ACC112 (cell line): ENCODE results near the gene PDE12.
"Not testable (repeated sequence)": the region's sequence is repeated elsewhere in the genome, so short reads cannot be mapped to it uniquely, and the experiment has no call there.

Experiments
- H2AFZ ChIP-seq: fragments of 200-600 bp; sonication (generic); one replicate; pipeline ENCODE4 v1.6.0; 2017; ENCODE audit warnings: antibody characterized with exemption, low read length; ENCODE audit not compliant: unreplicated experiment
- H3K27ac ChIP-seq: fragments of 200-600 bp; sonication (generic); 2 replicates; pipeline ENCODE4 v1.5.1; 2014; ENCODE audit warnings: low read depth, mild to moderate bottlenecking, antibody characterized with exemption, low read length, moderate library complexity
- H3K27me3 ChIP-seq: fragments of 200-600 bp; sonication (generic); 2 replicates; pipeline ENCODE4 v1.6.1; 2014; ENCODE audit warnings: mild to moderate bottlenecking, antibody characterized with exemption, low read length, moderate library complexity, mixed read lengths; ENCODE audit not compliant: insufficient read depth
- H3K36me3 ChIP-seq: fragments of 200-600 bp; sonication (generic); 2 replicates; pipeline ENCODE4 v1.6.1; 2016; ENCODE audit warnings: mild to moderate bottlenecking, antibody characterized with exemption, low read length, moderate library complexity, mixed read lengths; ENCODE audit not compliant: insufficient read depth
- H3K4me1 ChIP-seq: fragments of 200-600 bp; sonication (generic); one replicate; pipeline ENCODE4 v1.6.1; 2016; ENCODE audit warnings: low read length, mixed read lengths; ENCODE audit not compliant: insufficient read depth, unreplicated experiment, control insufficient read depth
- H3K4me3 ChIP-seq: fragments of 200-600 bp; sonication (generic); 2 replicates; pipeline ENCODE4 v1.5.1; 2014; ENCODE audit warnings: mild to moderate bottlenecking, low read depth, low read length
- H3K79me2 ChIP-seq: fragments of 200-600 bp; sonication (generic); one replicate; pipeline ENCODE4 v1.6.0; 2016; ENCODE audit warnings: low read length; ENCODE audit not compliant: control insufficient read depth, unreplicated experiment, insufficient read depth

Gene PDE12

DNA sequence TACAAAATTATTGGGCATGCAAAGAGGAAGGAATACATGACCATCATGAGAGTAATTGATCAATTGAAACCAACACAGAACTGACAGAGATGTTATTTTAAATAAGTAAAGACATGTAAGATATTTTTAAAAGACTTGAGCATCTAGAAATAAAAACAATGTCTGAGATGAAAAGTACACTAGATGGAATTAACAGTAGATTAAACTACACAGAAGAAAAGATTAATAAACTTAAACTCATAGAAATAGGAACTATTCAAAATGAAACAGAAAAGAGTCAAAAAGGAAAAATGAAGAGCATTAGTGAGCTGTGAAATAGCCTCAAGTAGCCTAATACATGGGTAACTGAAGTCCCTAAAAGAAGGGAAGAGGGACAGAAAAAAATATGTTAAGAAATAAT, 49.6 kb downstream of the PDE12 start:
- Histone ChIP-seq H3K4me3 (no peak overlapping the region), H3K36me3 (peaks cover 21% of the 10 kb centered on the region), H3K4me1 (no peaks in the 10 kb centered on the region), H3K27me3 (no peaks in the 10 kb centered on the region), H2AFZ (no peak overlapping the region), H3K27ac (no peak overlapping the region), H3K79me2 (no peaks in the 10 kb centered on the region)

DNA sequence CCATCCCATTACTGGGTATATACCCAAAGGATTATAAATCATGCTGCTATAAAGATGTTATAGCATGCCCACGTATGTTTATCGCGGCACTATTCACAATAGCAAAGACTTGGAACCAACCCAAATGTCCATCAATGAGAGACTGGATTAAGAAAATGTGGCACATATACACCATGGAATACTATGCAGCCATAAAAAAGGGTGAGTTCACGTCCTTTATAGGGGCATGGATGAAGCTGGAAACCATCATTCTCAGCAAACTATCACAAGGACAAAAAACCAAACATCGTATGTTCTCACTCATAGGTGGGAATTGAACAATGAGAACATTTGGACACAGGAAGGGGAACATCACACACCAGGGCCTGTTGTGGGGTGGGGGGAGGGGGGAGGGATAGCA, 55.8 kb downstream of the PDE12 start:
- not testable (repeated sequence) for H3K36me3 ChIP-seq, H3K79me2 ChIP-seq, H2AFZ ChIP-seq, H3K27ac ChIP-seq, H3K4me3 ChIP-seq, H3K4me1 ChIP-seq, H3K27me3 ChIP-seq

DNA sequence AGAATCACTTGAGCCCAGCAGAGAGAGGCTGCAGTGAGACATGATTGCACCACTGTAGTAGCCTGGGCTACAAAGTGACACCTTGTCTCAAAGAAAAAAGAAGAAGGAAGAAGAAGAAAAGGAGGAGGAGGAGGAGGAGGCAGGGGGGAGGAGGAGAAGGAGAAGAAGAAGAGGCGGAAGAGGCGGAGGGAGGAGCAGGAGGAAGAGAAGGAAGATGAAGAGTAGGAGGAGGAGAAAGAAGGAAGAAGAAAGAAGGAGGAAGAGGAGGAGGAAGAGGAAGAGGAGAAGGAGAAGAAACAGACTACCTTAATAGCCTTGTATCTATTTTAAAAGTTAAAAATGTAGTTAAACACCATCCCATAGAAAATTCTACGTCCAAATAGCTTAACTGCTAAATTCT, 60.2 kb downstream of the PDE12 start:
- H3K4me1 ChIP-seq, result no peaks in the 10 kb centered on the region
- H3K27ac ChIP-seq, result no peak overlapping the region
- no peaks in the 10 kb centered on the region for H3K36me3 ChIP-seq
- H3K27me3 ChIP-seq, result no peaks in the 10 kb centered on the region
- H2AFZ ChIP-seq, result no peak overlapping the region
- no peak overlapping the region for H3K4me3 ChIP-seq
- no peaks in the 10 kb centered on the region for H3K79me2 ChIP-seq
